HG02798 (cell line): ENCODE measurements around the gene TRIM25.
"Not testable (repeated sequence)": the region's sequence is repeated elsewhere in the genome, so short reads cannot be mapped to it uniquely, and the experiment has no call there.

Source experiments
- ATAC-seq: cut with Tn5 transposase; IDR thresholded peaks from one replicate; pipeline ENCODE4 v1.9.1; 2021; ENCODE audit warnings: mild to moderate bottlenecking; ENCODE audit not compliant: unreplicated experiment, poor library complexity

Gene TRIM25

GRCh38 chr17:56913867-56914580, at the start of gene TRIM25:
Gene TRIM25 (minus strand): TSS chr17:56914049. CDS start chr17:56913988, 61 bp downstream.
- peak; percentile 77 for ATAC-seq

- ATAC-seq: peak; percentile 96
Measured at GRCh38 chr17:56960596-56961538, 47.0 kb upstream of the TRIM25 start, which contains the start of gene COIL. Gene COIL (minus strand): TSS chr17:56961050. CDS start chr17:56961019, 31 bp downstream.

GRCh38 chr17:56956992-56957391, 43.1 kb upstream of the TRIM25 start:
- no peak for ATAC-seq

GRCh38 chr17:56949595-56949994, 35.7 kb upstream of the TRIM25 start:
- no peak for ATAC-seq

GRCh38 chr17:56948491-56948890, 34.6 kb upstream of the TRIM25 start:
- ATAC-seq: no peak

- no peak for ATAC-seq
Measured at GRCh38 chr17:56947741-56948140, 33.9 kb upstream of the TRIM25 start.

- no peak for ATAC-seq
Measured at GRCh38 chr17:56945938-56946505, 32.2 kb upstream of the TRIM25 start.

GRCh38 chr17:56943505-56944125, 29.8 kb upstream of the TRIM25 start:
- ATAC-seq: no peak

GRCh38 chr17:56939869-56940484, 26.1 kb upstream of the TRIM25 start:
- no peak for ATAC-seq

- not testable (repeated sequence) for ATAC-seq
Measured at GRCh38 chr17:56938206-56938605, 24.4 kb upstream of the TRIM25 start.

GRCh38 chr17:56937687-56938086, 23.8 kb upstream of the TRIM25 start:
- ATAC-seq: no peak

- ATAC-seq: no peak
Measured at GRCh38 chr17:56936697-56937322, 23.0 kb upstream of the TRIM25 start.

- no peak for ATAC-seq
Measured at GRCh38 chr17:56935461-56935860, 21.6 kb upstream of the TRIM25 start.

- no peak for ATAC-seq
Measured at GRCh38 chr17:56934280-56934679, 20.4 kb upstream of the TRIM25 start.

- no peak for ATAC-seq
Measured at GRCh38 chr17:56933868-56934267, 20.0 kb upstream of the TRIM25 start.

- ATAC-seq: no peak
Measured at GRCh38 chr17:56933151-56933745, 19.4 kb upstream of the TRIM25 start.

GRCh38 chr17:56930739-56931337, 17.0 kb upstream of the TRIM25 start:
- no peak for ATAC-seq

GRCh38 chr17:56929362-56929969, 15.6 kb upstream of the TRIM25 start:
- no peak for ATAC-seq
